ENCODE data around the gene EVI5L. TPM values are rescaled to one million over a fixed set of nuclear protein-coding genes. Genes with fewer than 3 reads are reported as not detected.
A peak's percentile ranks its signal among the peaks of the same experiment; 100 is the strongest.

Gene EVI5L
- polyA plus RNA-seq, 3 donors = 0.76 to 5.7 (median 1.3) TPM

DNA sequence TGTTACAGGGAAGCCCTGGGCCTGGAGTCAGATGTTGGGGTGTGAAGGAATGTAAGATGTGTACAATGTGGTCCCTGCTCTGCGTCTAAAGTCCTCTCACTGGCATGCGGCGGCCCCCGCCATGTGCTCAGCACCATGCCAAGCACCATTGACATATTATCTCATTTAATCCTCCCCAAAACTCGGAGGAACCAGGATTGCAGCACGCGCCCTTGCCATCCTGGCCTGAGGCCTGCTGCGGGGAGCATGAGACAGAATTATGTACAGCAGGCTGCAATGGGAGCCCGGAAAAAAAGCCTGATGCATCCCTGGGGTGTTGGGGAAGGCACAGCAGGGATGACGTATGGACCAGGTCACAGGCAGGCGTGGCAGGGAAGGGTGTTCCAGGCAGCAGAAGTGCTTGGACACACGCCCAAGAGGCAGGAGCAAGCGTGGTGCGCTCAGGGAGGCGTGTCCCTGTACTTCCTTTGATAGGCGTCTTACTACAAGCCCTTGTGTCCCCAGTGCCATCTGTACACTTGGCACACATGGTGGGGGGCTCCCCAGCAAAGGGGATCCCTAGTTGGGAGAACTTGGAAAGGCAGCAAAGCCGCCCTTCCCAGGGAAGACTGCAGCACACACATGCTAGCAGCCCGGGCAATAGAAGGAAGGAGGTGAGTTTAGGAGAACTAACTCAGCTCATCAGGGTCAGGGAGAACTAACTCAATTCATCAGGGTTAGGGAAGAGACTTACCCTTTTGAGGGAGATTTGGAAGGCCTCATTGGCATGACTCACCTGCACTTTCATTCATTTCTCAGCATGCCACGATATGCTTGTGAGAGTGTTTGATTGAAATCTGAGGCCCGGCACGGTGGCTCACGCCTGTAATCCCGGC, 3.4 kb downstream of the EVI5L start:
- Histone ChIP-seq H3K4me3 (replicated peaks in 1 of 3; ENCODE audit: low read depth in 2 of 3, low read length in 3 of 3) (no peak overlapping the region), H3K9ac (ENCODE audit: insufficient read depth, low read length, poor library complexity, severe bottlenecking) (no peak overlapping the region), H4K20me1 (ENCODE audit: insufficient read depth, low read length) (no peaks in the 10 kb centered on the region), H3K4me1 (ENCODE audit: control insufficient read depth in 1 of 2, insufficient read depth in 2 of 2, low read length in 2 of 2) (peaks cover 15 to 22% of the 10 kb centered on the region in 2 donors), H3K79me2 (ENCODE audit: insufficient read depth, low read length) (peaks cover 5% of the 10 kb centered on the region), H3K4me2 (replicated peaks; ENCODE audit: extremely low read depth, low read length, poor library complexity, severe bottlenecking) (no peak overlapping the region), H2AFZ (ENCODE audit: insufficient read depth, low read depth, low read length, poor library complexity, severe bottlenecking) (no peak overlapping the region), H3K36me3 (replicated peaks in 1 of 2; ENCODE audit: control insufficient read depth in 1 of 2, insufficient read depth in 2 of 2, low read length in 2 of 2) (no peaks in the 10 kb centered on the region), H3K27ac (ENCODE audit: low read depth in 1 of 2, low read length in 2 of 2) (no peak overlapping the region), H3K9me3 (replicated peaks in 1 of 2; ENCODE audit: control insufficient read depth in 1 of 2, insufficient read depth in 1 of 2, low read length in 2 of 2) (no peaks in the 10 kb centered on the region), H3K27me3 (ENCODE audit: control insufficient read depth in 2 of 2, insufficient read depth in 2 of 2, low read length in 2 of 2) (no peaks in the 10 kb centered on the region)
- no peak for DNase-seq
- no peak for TF ChIP-seq CTCF (IDR thresholded peaks at IDR 0.05)
- H3K9me3 Mint-ChIP-seq = peaks cover 0 to 4% (median 0%) of the 10 kb centered on the region in 7 donors
- H3K4me3 Mint-ChIP-seq = no peak overlapping the region
- peaks cover 0 to under 1% of the 10 kb centered on the region in 2 donors for H3K36me3 Mint-ChIP-seq
- H3K27ac Mint-ChIP-seq = peak overlapping the region in 1 of 7 donors; percentile 61
- WGBS (ENCODE audit: insufficient coverage) = 78% methylated on average over 12 of the region's 23 CpGs
- peaks cover 25% of the 10 kb centered on the region for H3K4me1 Mint-ChIP-seq
- H3K27me3 Mint-ChIP-seq (ENCODE audit: low read depth in 3 of 3) = peaks cover 2 to 11% (median 6%) of the 10 kb centered on the region in 3 donors
- intact Hi-C loops (cut with micrococcal nuclease) = no loop called here

GRCh38 chr19:7839476-7839875, 9.5 kb downstream of the EVI5L start:
- Histone ChIP-seq H3K9ac (ENCODE audit: insufficient read depth, low read length, poor library complexity, severe bottlenecking) (no peak overlapping the region), H3K27me3 (ENCODE audit: control insufficient read depth in 2 of 2, insufficient read depth in 2 of 2, low read length in 2 of 2) (no peaks in the 10 kb centered on the region), H2AFZ (ENCODE audit: insufficient read depth, low read depth, low read length, poor library complexity, severe bottlenecking) (no peak overlapping the region), H3K4me3 (replicated peaks in 1 of 3; ENCODE audit: low read depth in 2 of 3, low read length in 3 of 3) (no peak overlapping the region), H3K36me3 (replicated peaks in 1 of 2; ENCODE audit: control insufficient read depth in 1 of 2, insufficient read depth in 2 of 2, low read length in 2 of 2) (no peaks in the 10 kb centered on the region), H3K4me1 (ENCODE audit: control insufficient read depth in 1 of 2, insufficient read depth in 2 of 2, low read length in 2 of 2) (no peaks in the 10 kb centered on the region), H3K27ac (ENCODE audit: low read depth in 1 of 2, low read length in 2 of 2) (no peak overlapping the region), H4K20me1 (ENCODE audit: insufficient read depth, low read length) (no peaks in the 10 kb centered on the region), H3K9me3 (replicated peaks in 1 of 2; ENCODE audit: control insufficient read depth in 1 of 2, insufficient read depth in 1 of 2, low read length in 2 of 2) (no peaks in the 10 kb centered on the region), H3K79me2 (ENCODE audit: insufficient read depth, low read length) (no peaks in the 10 kb centered on the region), H3K4me2 (replicated peaks; ENCODE audit: extremely low read depth, low read length, poor library complexity, severe bottlenecking) (no peak overlapping the region)
- 98% methylated on average over 4 of the region's 6 CpGs for WGBS (ENCODE audit: insufficient coverage)
- no peak for TF ChIP-seq CTCF (IDR thresholded peaks at IDR 0.05)
- intact Hi-C loops (cut with micrococcal nuclease) = no loop called here
- Mint-ChIP-seq H3K27me3 (ENCODE audit: low read depth in 3 of 3) (peaks cover 0 to 9% (median 2%) of the 10 kb centered on the region in 3 donors), H3K9me3 (peaks cover 0 to 5% (median 2%) of the 10 kb centered on the region in 7 donors), H3K4me3 (no peak overlapping the region), H3K4me1 (peaks cover 5% of the 10 kb centered on the region), H3K27ac (peak overlapping the region in 1 of 7 donors; percentile 26), H3K36me3 (peaks cover 0 to 3% of the 10 kb centered on the region in 2 donors)
- DNase-seq = no peak
